Panc1 (cell line): Measurements from ENCODE around the gene ABCG2. TPM values are rescaled to one million over a fixed set of nuclear protein-coding genes. Genes with fewer than 3 reads are reported as not detected.

Experiments used
- ATAC-seq: fragments of 200-7000 bp; cut with Tn5 transposase; 2 replicates; pipeline ENCODE4 v1.9.1; 2020; ENCODE audit warnings: mild to moderate bottlenecking, moderate library complexity
- BruUV-seq: library from RNA; stranded (reverse); fragments of 400-500 nt; replicated peaks from 2 replicates; lab custom pipeline; 2021; lab: Mats Ljungman, UMichigan
- CTCF ChIA-PET: fragments of 300-600 bp; sonication (Branson Sonifier 250); formaldehyde crosslinking; loops from one replicate; lab custom pipeline; 2022; ENCODE audit warnings: antibody characterized with exemption; lab: Charles Lee
- POLR2A ChIA-PET: fragments of 300-600 bp; sonication (Branson Sonifier 250); formaldehyde crosslinking; loops from one replicate; lab custom pipeline; 2022; ENCODE audit warnings: antibody characterized with exemption; lab: Charles Lee
- DNase-seq: peaks from one replicate; pipeline ENCODE4 v3.0.0-alpha.2; 2010; ENCODE audit warnings: low read depth, low spot score
- H3K27ac ChIP-seq: 2 replicates; pipeline ENCODE4 v1.5.1; 2011; ENCODE audit warnings: mild to moderate bottlenecking, low read length, inconsistent platforms
- H3K27me3 ChIP-seq: fragments of 200-500 bp; sonication (Bioruptor generic); 2 replicates; pipeline ENCODE4 v1.6.0; 2014; ENCODE audit warnings: low read length, inconsistent platforms; ENCODE audit not compliant: control insufficient read depth, insufficient read depth
- H3K36me3 ChIP-seq: fragments of 200-500 bp; sonication (Bioruptor generic); 2 replicates; pipeline ENCODE4 v1.5.1; 2014; ENCODE audit warnings: inconsistent platforms, mild to moderate bottlenecking, low read length, moderate library complexity; ENCODE audit not compliant: control insufficient read depth, insufficient read depth
- H3K4me1 ChIP-seq: 2 replicates; pipeline ENCODE4 v1.5.1; 2011; ENCODE audit warnings: inconsistent platforms, mild to moderate bottlenecking, low read length, moderate library complexity; ENCODE audit not compliant: control insufficient read depth, insufficient read depth
- H3K4me3 ChIP-seq, 2 experiments: 2 replicates each; pipeline ENCODE4 v1.5.1; 2011 to 2012; ENCODE audit warnings: low read depth in 2 of 2, low read length in 2 of 2, mild to moderate bottlenecking in 2 of 2, inconsistent platforms in 1 of 2, moderate library complexity in 1 of 2
- H3K9me3 ChIP-seq: fragments of 200-500 bp; sonication (Bioruptor generic); 2 replicates; pipeline ENCODE4 v1.5.1; 2014; ENCODE audit warnings: low read depth, mild to moderate bottlenecking, inconsistent platforms, low read length, moderate library complexity; ENCODE audit not compliant: control insufficient read depth, insufficient read depth
- POLR2AphosphoS5 ChIP-seq: IDR thresholded peaks from 2 replicates; pipeline ENCODE4 v1.6.1; 2012; ENCODE audit warnings: mild to moderate bottlenecking, low read depth, low read length, moderate library complexity
- SIN3A ChIP-seq: IDR thresholded peaks from 2 replicates; pipeline ENCODE4 v1.6.1; 2012; ENCODE audit warnings: low read depth, mild to moderate bottlenecking, low read length, moderate library complexity, borderline replicate concordance; ENCODE audit not compliant: insufficient read depth
- TCF7L2 ChIP-seq: IDR thresholded peaks from 2 replicates; pipeline ENCODE4 v1.6.1; 2011; ENCODE audit warnings: mild to moderate bottlenecking, low read depth, low read length, inconsistent platforms
- in situ Hi-C: cut with HindIII; loops from 2 replicates; pipeline ENCODE4 v1.10.0; 2016; ENCODE audit warnings: low sequenced_read_pairs, low pct_unique_long_range_greater_than_20kb
- intact Hi-C: fragments of 100-400 bp; cut with micrococcal nuclease; formaldehyde crosslinking; loops from one replicate; pipeline ENCODE4 v1.10.0; 2022; ENCODE audit not compliant: unreplicated experiment
- total RNA-seq: library from RNA; stranded (reverse); gene quantifications from one replicate; pipeline ENCODE4 v1.2.1, GENCODE V29; 2021; ENCODE audit not compliant: unreplicated experiment
- TF ChIP-seq, protein P1 (sequence below): fragments of 450-650 bp; IDR thresholded peaks from 2 replicates; pipeline ENCODE4 v1.5.1; 2017; ENCODE audit warnings: mild to moderate bottlenecking
- TF ChIP-seq, protein P2 (sequence below), 2 experiments: IDR thresholded peaks; 2 replicates each; pipeline ENCODE4 v1.6.1; 2011 to 2012; ENCODE audit warnings: low read depth in 2 of 2, control low read depth in 1 of 2, low read length in 1 of 2, mild to moderate bottlenecking in 1 of 2, moderate library complexity in 1 of 2; ENCODE audit not compliant: insufficient read depth in 1 of 2

The ABCG2 gene
- total RNA-seq, 1 experiment from 2014 or later, result 63.3 TPM

DNA sequence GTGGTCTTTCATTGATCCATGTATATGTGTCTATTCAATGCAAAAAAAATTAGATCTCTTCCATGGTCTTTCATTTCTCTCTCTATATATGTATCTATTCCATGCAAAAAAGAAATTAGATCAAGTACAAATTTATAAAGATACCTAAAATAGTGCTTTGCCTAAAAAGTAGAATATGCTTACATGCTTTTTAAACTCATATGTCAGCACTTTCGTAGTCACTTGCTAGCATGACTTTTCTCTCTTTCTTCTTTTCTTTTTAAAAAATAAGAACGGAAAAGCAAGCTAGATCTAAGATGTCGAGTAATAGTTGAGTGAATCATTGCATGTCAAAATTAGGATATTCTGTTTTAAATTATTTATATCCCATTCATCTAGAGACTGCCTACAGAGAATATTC lies 100.1 kb downstream of the ABCG2 start:
- Histone ChIP-seq H3K36me3 (peaks cover 4% of the 10 kb centered on the region; the same call in 1 of the 2 replicates), H3K27ac (no peak overlapping the region), H3K4me1 (no peaks in the 10 kb centered on the region), H3K4me3 (no peak overlapping the region), H3K9me3 (no peaks in the 10 kb centered on the region), H3K27me3 (no peaks in the 10 kb centered on the region)
- no peak for DNase-seq
- POLR2A ChIA-PET, result no interaction called here
- in situ Hi-C loops (no loop called here), intact Hi-C loops (no loop called here)
- TF ChIP-seq POLR2AphosphoS5 (no peak), SIN3A (no peak), TCF7L2 (no peak)
- TF ChIP-seq, protein P1, sequence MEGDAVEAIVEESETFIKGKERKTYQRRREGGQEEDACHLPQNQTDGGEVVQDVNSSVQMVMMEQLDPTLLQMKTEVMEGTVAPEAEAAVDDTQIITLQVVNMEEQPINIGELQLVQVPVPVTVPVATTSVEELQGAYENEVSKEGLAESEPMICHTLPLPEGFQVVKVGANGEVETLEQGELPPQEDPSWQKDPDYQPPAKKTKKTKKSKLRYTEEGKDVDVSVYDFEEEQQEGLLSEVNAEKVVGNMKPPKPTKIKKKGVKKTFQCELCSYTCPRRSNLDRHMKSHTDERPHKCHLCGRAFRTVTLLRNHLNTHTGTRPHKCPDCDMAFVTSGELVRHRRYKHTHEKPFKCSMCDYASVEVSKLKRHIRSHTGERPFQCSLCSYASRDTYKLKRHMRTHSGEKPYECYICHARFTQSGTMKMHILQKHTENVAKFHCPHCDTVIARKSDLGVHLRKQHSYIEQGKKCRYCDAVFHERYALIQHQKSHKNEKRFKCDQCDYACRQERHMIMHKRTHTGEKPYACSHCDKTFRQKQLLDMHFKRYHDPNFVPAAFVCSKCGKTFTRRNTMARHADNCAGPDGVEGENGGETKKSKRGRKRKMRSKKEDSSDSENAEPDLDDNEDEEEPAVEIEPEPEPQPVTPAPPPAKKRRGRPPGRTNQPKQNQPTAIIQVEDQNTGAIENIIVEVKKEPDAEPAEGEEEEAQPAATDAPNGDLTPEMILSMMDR, result no peak
- TF ChIP-seq, protein P2, sequence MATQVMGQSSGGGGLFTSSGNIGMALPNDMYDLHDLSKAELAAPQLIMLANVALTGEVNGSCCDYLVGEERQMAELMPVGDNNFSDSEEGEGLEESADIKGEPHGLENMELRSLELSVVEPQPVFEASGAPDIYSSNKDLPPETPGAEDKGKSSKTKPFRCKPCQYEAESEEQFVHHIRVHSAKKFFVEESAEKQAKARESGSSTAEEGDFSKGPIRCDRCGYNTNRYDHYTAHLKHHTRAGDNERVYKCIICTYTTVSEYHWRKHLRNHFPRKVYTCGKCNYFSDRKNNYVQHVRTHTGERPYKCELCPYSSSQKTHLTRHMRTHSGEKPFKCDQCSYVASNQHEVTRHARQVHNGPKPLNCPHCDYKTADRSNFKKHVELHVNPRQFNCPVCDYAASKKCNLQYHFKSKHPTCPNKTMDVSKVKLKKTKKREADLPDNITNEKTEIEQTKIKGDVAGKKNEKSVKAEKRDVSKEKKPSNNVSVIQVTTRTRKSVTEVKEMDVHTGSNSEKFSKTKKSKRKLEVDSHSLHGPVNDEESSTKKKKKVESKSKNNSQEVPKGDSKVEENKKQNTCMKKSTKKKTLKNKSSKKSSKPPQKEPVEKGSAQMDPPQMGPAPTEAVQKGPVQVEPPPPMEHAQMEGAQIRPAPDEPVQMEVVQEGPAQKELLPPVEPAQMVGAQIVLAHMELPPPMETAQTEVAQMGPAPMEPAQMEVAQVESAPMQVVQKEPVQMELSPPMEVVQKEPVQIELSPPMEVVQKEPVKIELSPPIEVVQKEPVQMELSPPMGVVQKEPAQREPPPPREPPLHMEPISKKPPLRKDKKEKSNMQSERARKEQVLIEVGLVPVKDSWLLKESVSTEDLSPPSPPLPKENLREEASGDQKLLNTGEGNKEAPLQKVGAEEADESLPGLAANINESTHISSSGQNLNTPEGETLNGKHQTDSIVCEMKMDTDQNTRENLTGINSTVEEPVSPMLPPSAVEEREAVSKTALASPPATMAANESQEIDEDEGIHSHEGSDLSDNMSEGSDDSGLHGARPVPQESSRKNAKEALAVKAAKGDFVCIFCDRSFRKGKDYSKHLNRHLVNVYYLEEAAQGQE (IDR thresholded peaks at IDR 0.05; ENCODE audit: insufficient read depth in 1 of 2, low read depth in 2 of 2, low read length in 1 of 2), result no peak
- CTCF ChIA-PET, result no interaction called here
- no peak for ATAC-seq
- no TSS peak for BruUV-seq

DNA sequence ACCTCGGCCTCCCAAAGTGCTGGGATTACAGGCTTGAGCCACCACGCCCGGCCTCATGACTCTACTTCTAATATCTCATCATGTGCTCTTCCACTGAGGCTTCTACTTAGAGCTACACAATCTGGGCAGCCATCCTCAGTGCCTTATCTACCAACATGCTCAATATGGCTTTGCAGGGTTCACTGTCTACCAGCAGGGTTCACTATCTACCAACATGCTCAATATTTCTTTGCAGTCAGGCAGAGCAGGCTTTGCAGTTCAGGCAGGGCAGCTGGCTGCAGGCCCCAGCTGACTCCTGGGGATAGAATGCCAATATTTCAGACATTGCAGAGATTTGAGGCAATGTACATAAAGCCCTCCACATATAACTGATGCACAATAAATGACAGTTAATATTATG lies 103.5 kb downstream of the ABCG2 start:
- ChIA-PET POLR2A (no interaction called here), CTCF (interaction anchor here (0.6 to 0.7 kb wide), 2 partner anchors 21 to 161 kb away, joined by 4 to 5 read pairs; no protein-coding TSS in a partner anchor)
- Histone ChIP-seq H3K36me3 (peaks cover 4% of the 10 kb centered on the region; the same call in 1 of the 2 replicates), H3K27ac (no peak overlapping the region), H3K4me1 (no peaks in the 10 kb centered on the region), H3K9me3 (no peaks in the 10 kb centered on the region), H3K4me3 (no peak overlapping the region), H3K27me3 (no peaks in the 10 kb centered on the region)
- no TSS peak for BruUV-seq
- in situ Hi-C loops, result no loop called here
- peak; percentile 28 for DNase-seq
- intact Hi-C loops, result loop anchor here (1.0 kb wide), 1 partner anchor 157 kb away; no protein-coding TSS in a partner anchor
- no peak for TF ChIP-seq POLR2AphosphoS5
- TF ChIP-seq, protein P1, result peak; percentile 66
- peak; percentile 94 for ATAC-seq
